ENCODE measurements around the gene WDR12. TPM values are rescaled to one million over a fixed set of nuclear protein-coding genes. Genes with fewer than 3 reads are reported as not detected.

Gene WDR12
- total and polyA plus RNA-seq, 2 of the 13 experiments (the other 11 are each of a cell fraction or from before 2014, with no cell fraction given) = 94.4 to 216 TPM

DNA sequence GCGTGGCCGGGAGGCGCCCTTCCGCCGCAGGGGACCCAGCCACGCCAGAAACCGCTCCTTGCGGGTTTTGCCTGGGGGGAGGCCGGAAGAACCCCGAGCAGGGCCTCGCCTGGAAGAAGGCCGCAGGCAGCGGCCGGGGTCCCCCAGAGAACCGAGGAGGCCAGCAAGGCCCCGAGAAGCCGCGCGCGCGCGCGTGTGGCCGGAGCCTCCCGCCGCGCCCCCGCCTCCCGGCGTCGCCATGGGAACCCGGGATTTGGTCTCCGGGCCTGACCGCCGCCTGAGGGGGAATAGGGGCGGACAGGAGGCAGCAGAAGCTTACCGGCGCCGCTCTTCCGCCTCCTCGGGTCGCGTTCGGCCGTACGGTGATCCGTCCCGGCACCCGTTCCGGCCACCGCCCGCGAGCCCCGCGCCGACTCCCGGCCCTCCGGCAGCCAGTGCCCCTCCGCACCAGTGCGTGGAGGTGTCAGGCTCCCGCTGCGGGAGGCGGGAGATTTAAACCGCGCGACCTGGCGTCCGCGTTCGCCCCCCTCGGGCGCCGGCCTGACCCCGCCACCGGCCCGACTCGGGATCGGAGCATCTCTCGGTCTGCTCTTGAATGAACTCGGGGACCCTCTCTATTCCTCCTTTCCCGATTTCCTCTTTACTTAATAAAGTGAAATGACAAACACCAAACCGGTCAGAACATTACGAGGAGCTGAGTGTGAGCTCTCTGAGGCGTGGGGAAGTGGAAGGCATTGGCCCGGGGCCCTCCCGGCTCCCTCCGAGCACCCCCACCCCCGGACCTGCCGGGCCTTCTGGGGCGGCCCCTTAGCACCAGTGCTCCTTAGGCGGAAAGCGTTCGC, 40.0 kb downstream of the WDR12 start, which contains the start of gene ICA1L (continued):
- TF ChIP-seq ZNF639 (CRISPR knock-in tag; conservative IDR thresholded peaks at IDR 0.05) = peak; percentile 74
- peak; percentile 91 for TF ChIP-seq ARNT2 (CRISPR knock-in tag; IDR thresholded peaks at IDR 0.05; ENCODE audit: low read depth)
- no peak for TF ChIP-seq ZNF572 (CRISPR knock-in tag; IDR thresholded peaks at IDR 0.05)
- no peak for TF ChIP-seq ZFP36L2 (CRISPR knock-in tag; IDR thresholded peaks at IDR 0.05)
- TF ChIP-seq POGZ (CRISPR knock-in tag; IDR thresholded peaks at IDR 0.05) = no peak; the same call in 1 of the 2 replicates
- TF ChIP-seq ZNF234 (CRISPR knock-in tag; conservative IDR thresholded peaks at IDR 0.05) = no peak
- peak; percentile 87 for TF ChIP-seq RFX1 (IDR thresholded peaks at IDR 0.05)
- no peak for TF ChIP-seq ZNF577 (CRISPR knock-in tag; IDR thresholded peaks at IDR 0.05; ENCODE audit: borderline replicate concordance, low read depth)
- peak; percentile 14 for TF ChIP-seq XRCC5 (optimal IDR thresholded peaks at IDR 0.05; ENCODE audit: low read length)
- no peak for TF ChIP-seq ZNF264 (CRISPR knock-in tag; IDR thresholded peaks at IDR 0.05)
- TF ChIP-seq PTBP1 (IDR thresholded peaks at IDR 0.05; ENCODE audit: low read depth, low read length, poor library complexity, severe bottlenecking) = peak; percentile 4
- TF ChIP-seq KDM4B (CRISPR knock-in tag; IDR thresholded peaks at IDR 0.05) = no peak
- TF ChIP-seq MLX (CRISPR knock-in tag; IDR thresholded peaks at IDR 0.05) = 0 out of 2 replicates have a peak, but pooled peaks have one; percentile 4
- TF ChIP-seq YEATS4 (CRISPR knock-in tag; IDR thresholded peaks at IDR 0.05; ENCODE audit: borderline replicate concordance) = peak; percentile 70
- no peak; the same call in 1 of the 2 replicates for TF ChIP-seq RELA (CRISPR knock-in tag; IDR thresholded peaks at IDR 0.05)
- no peak for TF ChIP-seq KLF9 (CRISPR knock-in tag; IDR thresholded peaks at IDR 0.05; ENCODE audit: low read depth)
- peak; percentile 11; the same call in 1 of the 2 replicates for TF ChIP-seq CTCF (CRISPR knock-in tag; IDR thresholded peaks at IDR 0.05)
- peak; percentile 90; the same call in 1 of the 2 replicates for TF ChIP-seq ZNF724P (CRISPR knock-in tag; IDR thresholded peaks at IDR 0.05; ENCODE audit: borderline replicate concordance)
- no peak for TF ChIP-seq FOXA3 (CRISPR knock-in tag; IDR thresholded peaks at IDR 0.05)
- no peak for TF ChIP-seq ZNF850 (CRISPR knock-in tag; conservative IDR thresholded peaks at IDR 0.05)
- TF ChIP-seq, protein P1, sequence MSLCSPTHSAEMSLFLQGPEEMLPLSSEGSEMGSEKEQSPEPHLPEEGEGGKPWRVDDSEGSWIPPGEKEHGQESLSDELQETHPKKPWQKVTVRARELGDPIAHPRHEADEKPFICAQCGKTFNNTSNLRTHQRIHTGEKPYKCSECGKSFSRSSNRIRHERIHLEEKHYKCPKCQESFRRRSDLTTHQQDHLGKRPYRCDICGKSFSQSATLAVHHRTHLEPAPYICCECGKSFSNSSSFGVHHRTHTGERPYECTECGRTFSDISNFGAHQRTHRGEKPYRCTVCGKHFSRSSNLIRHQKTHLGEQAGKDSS (CRISPR knock-in tag; IDR thresholded peaks at IDR 0.05; ENCODE audit: borderline replicate concordance, low read depth) = no peak; the same call in 1 of the 2 replicates
- 0 out of 2 replicates have a peak, but pooled peaks have one; percentile 25 for TF ChIP-seq ZFP41 (CRISPR knock-in tag; IDR thresholded peaks at IDR 0.05; ENCODE audit: borderline replicate concordance)
- peak in 1 of 2 experiments; percentile 22; a peak in 1 of 4 replicates for TF ChIP-seq POLR2A (IDR thresholded peaks at IDR 0.05; ENCODE audit: insufficient read depth in 1 of 2, low read depth in 2 of 2, low read length in 2 of 2)
- TF ChIP-seq HIVEP1 (CRISPR knock-in tag; IDR thresholded peaks at IDR 0.05) = no peak
- TF ChIP-seq ZNF768 (CRISPR knock-in tag; IDR thresholded peaks at IDR 0.05) = peak; percentile 45
- TF ChIP-seq ZNF34 (CRISPR knock-in tag; IDR thresholded peaks at IDR 0.05; ENCODE audit: borderline replicate concordance) = no peak; the same call in 1 of the 2 replicates
